Measurements from ENCODE around the gene TECR. TPM values are rescaled to one million over a fixed set of nuclear protein-coding genes. Genes with fewer than 3 reads are reported as not detected.

TECR gene
- total RNA-seq, 4 donors from 2014 or later: 4.6 to 68.2 (median 33.9) TPM

GRCh38 chr19:14511229-14511593, 18.2 kb upstream of the TECR start:
- Histone ChIP-seq H3K27me3 (no peaks in the 10 kb centered on the region), H3K4me1 (peaks cover 0 to 4% of the 10 kb centered on the region in 2 donors), H3K4me3 (no peak overlapping the region), H3K9me3 (no peaks in the 10 kb centered on the region), H3K36me3 (no peaks in the 10 kb centered on the region), H3K27ac (peak overlapping the region; percentile 70 to 82)
- DNase-seq: no peak
- no peak for TF ChIP-seq CTCF (IDR thresholded peaks at IDR 0.05)
- TF ChIP-seq POLR2A (IDR thresholded peaks at IDR 0.05): no peak
- intact Hi-C loops (cut with DNase I; ENCODE audit: low total_unique reads): no loop called here

- intact Hi-C loops (cut with DNase I; ENCODE audit: low total_unique reads): no loop called here
- Histone ChIP-seq H3K9me3 (no peaks in the 10 kb centered on the region), H3K4me3 (no peak overlapping the region), H3K36me3 (no peaks in the 10 kb centered on the region), H3K27ac (no peak overlapping the region), H3K27me3 (no peaks in the 10 kb centered on the region), H3K4me1 (peaks cover 0 to 6% of the 10 kb centered on the region in 2 donors)
- TF ChIP-seq POLR2A (IDR thresholded peaks at IDR 0.05): no peak
- no peak for TF ChIP-seq CTCF (IDR thresholded peaks at IDR 0.05)
- DNase-seq: no peak
Measured at GRCh38 chr19:14512406-14512961, 16.9 kb upstream of the TECR start.

- no peak for TF ChIP-seq POLR2A (IDR thresholded peaks at IDR 0.05)
- no peak for TF ChIP-seq CTCF (IDR thresholded peaks at IDR 0.05)
- peaks cover 0 to 6% of the 10 kb centered on the region in 2 donors for H3K4me1 ChIP-seq
- no peak overlapping the region for H3K4me3 ChIP-seq
- no peaks in the 10 kb centered on the region for H3K36me3 ChIP-seq
- no peaks in the 10 kb centered on the region for H3K9me3 ChIP-seq
- no peaks in the 10 kb centered on the region for H3K27me3 ChIP-seq
- no peak for DNase-seq
- H3K27ac ChIP-seq: no peak overlapping the region
- intact Hi-C loops (cut with DNase I; ENCODE audit: low total_unique reads): no loop called here
Measured at GRCh38 chr19:14514215-14514863, 15.1 kb upstream of the TECR start.

GRCh38 chr19:14515501-14516047, 13.8 kb upstream of the TECR start:
- TF ChIP-seq CTCF (IDR thresholded peaks at IDR 0.05) (no peak), POLR2A (IDR thresholded peaks at IDR 0.05) (no peak)
- intact Hi-C loops (cut with DNase I; ENCODE audit: low total_unique reads): no loop called here

GRCh38 chr19:14516048-14516534, 13.3 kb upstream of the TECR start:
- DNase-seq: no peak
- TF ChIP-seq POLR2A (IDR thresholded peaks at IDR 0.05): no peak
- no peak for TF ChIP-seq CTCF (IDR thresholded peaks at IDR 0.05)
- intact Hi-C loops (cut with DNase I; ENCODE audit: low total_unique reads): no loop called here
- H3K27me3 ChIP-seq: no peaks in the 10 kb centered on the region
- H3K9me3 ChIP-seq: no peaks in the 10 kb centered on the region
- H3K36me3 ChIP-seq: no peaks in the 10 kb centered on the region
- peak overlapping the region in 1 of 2 donors; percentile 100 for H3K4me3 ChIP-seq
- peak overlapping the region; percentile 24 to 99 for H3K27ac ChIP-seq
- peaks cover 0 to 6% of the 10 kb centered on the region in 2 donors for H3K4me1 ChIP-seq

More at GRCh38 chr19:14515501-14516047, 13.8 kb upstream of the TECR start:
- Histone ChIP-seq H3K4me3 (peak overlapping the region in 1 of 2 donors; percentile 100), H3K9me3 (no peaks in the 10 kb centered on the region), H3K27me3 (no peaks in the 10 kb centered on the region), H3K36me3 (no peaks in the 10 kb centered on the region), H3K4me1 (peaks cover 0 to 6% of the 10 kb centered on the region in 2 donors), H3K27ac (peak overlapping the region; percentile 24 to 99)
- DNase-seq: no peak

Data from uterus (tissue), 4 donors.